Trophoblast cell (in vitro differentiated cells and primary cell): ENCODE data around the gene HADHA.

Experiments
- DNase-seq, 2 donors: peaks; one replicate each; pipeline ENCODE4 v3.0.0-alpha.2; 2016
- H2AFZ ChIP-seq: 2 replicates; pipeline ENCODE4 v1.6.1; 2013; ENCODE audit warnings: low read length, moderate library complexity, mild to moderate bottlenecking; ENCODE audit not compliant: insufficient read depth, poor library complexity
- H2AK5ac ChIP-seq: 2 replicates; pipeline ENCODE4 v1.6.1; 2013; ENCODE audit warnings: mild to moderate bottlenecking, low read length
- H2BK120ac ChIP-seq: 2 replicates; pipeline ENCODE4 v1.6.1; 2013; ENCODE audit warnings: low read length, mild to moderate bottlenecking, moderate library complexity; ENCODE audit not compliant: insufficient read depth, poor library complexity
- H2BK12ac ChIP-seq: 2 replicates; pipeline ENCODE4 v1.6.1; 2013; ENCODE audit warnings: mild to moderate bottlenecking, low read length, moderate library complexity
- H2BK5ac ChIP-seq: 2 replicates; pipeline ENCODE4 v1.6.1; 2013; ENCODE audit warnings: low read length, low read depth, moderate library complexity, mild to moderate bottlenecking; ENCODE audit not compliant: poor library complexity
- H3K14ac ChIP-seq: 2 replicates; pipeline ENCODE4 v1.6.1; 2013; ENCODE audit warnings: mild to moderate bottlenecking, low read length
- H3K18ac ChIP-seq: 2 replicates; pipeline ENCODE4 v1.6.1; 2013; ENCODE audit warnings: mild to moderate bottlenecking, low read length
- H3K23ac ChIP-seq: 2 replicates; pipeline ENCODE4 v1.6.1; 2013; ENCODE audit warnings: low read length
- H3K27ac ChIP-seq: 2 replicates; pipeline ENCODE4 v1.5.1; 2013; ENCODE audit warnings: low read depth, mild to moderate bottlenecking, inconsistent platforms, low read length, moderate library complexity
- H3K27me3 ChIP-seq: 2 replicates; pipeline ENCODE4 v1.6.1; 2013; ENCODE audit warnings: inconsistent platforms, mild to moderate bottlenecking, low read length, moderate library complexity; ENCODE audit not compliant: insufficient read depth
- H3K36me3 ChIP-seq, 2 experiments: 1 replicate in 1 of 2; 2 replicates in 1 of 2; pipeline ENCODE4 v1.6.1; 2013; ENCODE audit warnings: low read length in 2 of 2, mild to moderate bottlenecking in 2 of 2, moderate library complexity in 1 of 2; ENCODE audit not compliant: insufficient read depth in 2 of 2, control insufficient read depth in 1 of 2
- H3K4ac ChIP-seq: 2 replicates; pipeline ENCODE4 v1.6.1; 2013; ENCODE audit warnings: low read depth, mild to moderate bottlenecking, low read length, moderate library complexity
- H3K4me1 ChIP-seq, 2 experiments: 1 replicate in 1 of 2; 2 replicates in 1 of 2; pipeline ENCODE4 v1.6.1; 2013; ENCODE audit warnings: low read length in 2 of 2, mild to moderate bottlenecking in 2 of 2, moderate library complexity in 1 of 2; ENCODE audit not compliant: insufficient read depth in 2 of 2, control insufficient read depth in 1 of 2
- H3K4me2 ChIP-seq: 2 replicates; pipeline ENCODE4 v1.6.1; 2013; ENCODE audit warnings: inconsistent platforms, mild to moderate bottlenecking, low read length, moderate library complexity
- H3K4me3 ChIP-seq: 2 replicates; pipeline ENCODE4 v1.5.1; 2013; ENCODE audit warnings: mild to moderate bottlenecking, low read depth, low read length, inconsistent platforms
- H3K79me1 ChIP-seq: one replicate; pipeline ENCODE4 v1.6.1; 2013; ENCODE audit warnings: low read length
- H3K79me2 ChIP-seq: 2 replicates; pipeline ENCODE4 v1.6.1; 2013; ENCODE audit warnings: low read length, mild to moderate bottlenecking; ENCODE audit not compliant: control insufficient read depth, insufficient read depth, poor library complexity
- H3K9ac ChIP-seq: 2 replicates; pipeline ENCODE4 v1.6.1; 2013; ENCODE audit warnings: mild to moderate bottlenecking, low read length
- H3K9me3 ChIP-seq: 2 replicates; pipeline ENCODE4 v1.6.1; 2013; ENCODE audit warnings: low read depth, mild to moderate bottlenecking, control low read depth, inconsistent platforms, low read length; ENCODE audit not compliant: insufficient read depth
- H4K12ac ChIP-seq: 2 replicates; pipeline ENCODE4 v1.6.1; 2013; ENCODE audit warnings: low read depth, mild to moderate bottlenecking, low read length, moderate library complexity
- H4K8ac ChIP-seq: 2 replicates; pipeline ENCODE4 v1.6.1; 2013; ENCODE audit warnings: low read depth, mild to moderate bottlenecking, low read length, moderate library complexity
- H4K91ac ChIP-seq: one replicate; pipeline ENCODE4 v1.6.1; 2013; ENCODE audit warnings: low read depth, mild to moderate bottlenecking, low read length, moderate library complexity
- WGBS: extraction: QIAGEN DNeasy Blood & Tissue Kit; methylation state at CpG from one replicate; pipeline ENCODE4 v1.1.7; 2013; ENCODE audit warnings: missing lambda C conversion rate; ENCODE audit not compliant: insufficient read length, insufficient coverage; ENCODE audit errors: extremely low coverage; 5-methylcytosine and 5-hydroxymethylcytosine counted together

HADHA gene

DNA sequence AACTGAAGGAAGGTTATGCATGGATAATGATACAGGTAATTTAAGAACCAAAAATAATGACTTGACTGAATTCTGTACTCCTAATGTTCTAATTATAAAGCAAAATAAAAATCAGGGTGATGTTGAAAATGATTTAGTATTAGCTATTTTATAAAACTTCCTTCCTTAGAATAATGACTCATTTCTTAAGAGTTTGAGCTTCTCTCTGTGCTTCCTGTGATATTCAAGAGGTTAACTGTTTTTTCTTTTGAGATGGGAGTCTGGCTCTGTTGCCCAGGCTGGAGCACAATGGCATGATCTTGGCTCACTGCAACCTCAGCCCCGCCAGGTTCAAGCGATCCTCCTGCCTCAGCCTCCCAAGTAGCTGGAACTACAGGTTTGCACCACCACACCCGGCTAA is 14.8 kb downstream of the HADHA start:
- Histone ChIP-seq H3K9ac (no peak overlapping the region), H3K4me3 (no peak overlapping the region), H2BK5ac (no peak overlapping the region), H3K4me2 (no peak overlapping the region), H3K18ac (no peak overlapping the region), H2AFZ (no peak overlapping the region), H3K4ac (no peak overlapping the region), H2BK120ac (no peak overlapping the region), H3K79me1 (no peaks in the 10 kb centered on the region), H3K23ac (no peak overlapping the region), H3K36me3 (peaks cover 32 to 38% of the 10 kb centered on the region in 2 experiments), H3K4me1 (no peaks in the 10 kb centered on the region), H4K91ac (no peak overlapping the region), H3K27me3 (no peaks in the 10 kb centered on the region), H2BK12ac (no peak overlapping the region), H4K12ac (no peak overlapping the region), H4K8ac (no peak overlapping the region), H3K27ac (no peak overlapping the region), H3K79me2 (no peaks in the 10 kb centered on the region), H3K14ac (no peak overlapping the region), H2AK5ac (no peak overlapping the region), H3K9me3 (no peaks in the 10 kb centered on the region)
- no peak for DNase-seq
- WGBS: no CpG with 5 or more reads among the region's 3 CpGs

DNA sequence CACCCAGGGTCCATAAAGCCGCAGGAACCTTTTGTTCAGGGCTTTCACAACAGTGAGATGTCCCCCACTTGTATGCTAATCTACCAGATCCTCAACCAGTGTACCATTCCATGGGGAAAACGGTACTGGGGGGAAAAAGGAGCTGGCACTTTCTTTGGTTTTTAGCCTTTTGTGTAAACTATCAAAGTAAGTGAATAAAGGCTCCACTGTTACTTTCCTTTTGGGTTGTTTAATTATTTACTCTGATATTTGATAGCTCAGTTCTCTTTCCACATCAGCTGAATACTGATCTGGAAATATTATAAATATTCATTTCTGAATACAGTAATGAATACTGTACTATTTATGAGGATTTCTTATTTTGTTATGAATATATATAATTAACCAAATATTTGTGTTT is 20.3 kb downstream of the HADHA start:
- Histone ChIP-seq H3K9ac (no peak overlapping the region), H2BK120ac (no peak overlapping the region), H3K79me2 (no peaks in the 10 kb centered on the region), H3K18ac (no peak overlapping the region), H3K4me2 (no peak overlapping the region), H3K27ac (no peak overlapping the region), H3K27me3 (no peaks in the 10 kb centered on the region), H4K91ac (no peak overlapping the region), H3K36me3 (peaks cover 9 to 24% of the 10 kb centered on the region in 2 experiments), H3K23ac (no peak overlapping the region), H4K8ac (no peak overlapping the region), H3K9me3 (no peaks in the 10 kb centered on the region), H2BK12ac (no peak overlapping the region), H3K79me1 (no peaks in the 10 kb centered on the region), H2BK5ac (no peak overlapping the region), H2AK5ac (no peak overlapping the region), H3K4ac (no peak overlapping the region), H3K4me3 (no peak overlapping the region), H3K14ac (no peak overlapping the region), H4K12ac (no peak overlapping the region), H3K4me1 (no peaks in the 10 kb centered on the region), H2AFZ (no peak overlapping the region)
- WGBS: no CpG with 5 or more reads among the region's 2 CpGs
- DNase-seq: no peak

DNA sequence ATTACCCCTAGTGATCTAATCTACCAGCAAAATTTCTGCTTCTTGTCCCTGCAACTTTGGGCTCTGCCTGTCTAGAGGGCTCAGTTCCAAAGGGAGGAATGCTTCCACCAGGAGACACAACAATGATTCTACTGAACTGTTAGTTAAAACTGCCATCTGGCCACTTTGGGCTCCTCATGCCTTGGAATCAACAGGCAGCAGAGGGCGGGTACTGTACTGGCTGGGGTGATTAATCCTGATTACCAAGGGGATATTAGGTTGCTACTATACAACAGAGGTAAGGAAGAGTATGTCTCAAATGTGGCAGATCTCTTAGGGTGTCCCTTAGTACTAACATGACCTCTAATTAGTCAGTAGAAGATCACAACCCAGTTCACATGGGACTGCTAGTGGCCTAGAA is 21.4 kb downstream of the HADHA start:
- no peaks in the 10 kb centered on the region for H3K4me1 ChIP-seq
- H2AK5ac ChIP-seq: no peak overlapping the region
- H3K79me2 ChIP-seq: no peaks in the 10 kb centered on the region
- no peak overlapping the region for H3K27ac ChIP-seq
- no peak overlapping the region for H4K8ac ChIP-seq
- H3K4ac ChIP-seq: no peak overlapping the region
- no peak overlapping the region for H3K4me2 ChIP-seq
- no peak overlapping the region for H2BK12ac ChIP-seq
- no peak overlapping the region for H2BK5ac ChIP-seq
- H3K79me1 ChIP-seq: no peaks in the 10 kb centered on the region
- no peaks in the 10 kb centered on the region for H3K9me3 ChIP-seq
- no CpG with 5 or more reads among the region's 1 CpG for WGBS
- H3K36me3 ChIP-seq: peaks cover 7 to 16% of the 10 kb centered on the region in 2 experiments
- no peak overlapping the region for H3K18ac ChIP-seq
- H4K91ac ChIP-seq: no peak overlapping the region
- DNase-seq: no peak
- H4K12ac ChIP-seq: no peak overlapping the region
- H3K23ac ChIP-seq: no peak overlapping the region
- no peak overlapping the region for H3K4me3 ChIP-seq
- H3K14ac ChIP-seq: no peak overlapping the region
- H2BK120ac ChIP-seq: no peak overlapping the region
- no peaks in the 10 kb centered on the region for H3K27me3 ChIP-seq
- H2AFZ ChIP-seq: no peak overlapping the region
- no peak overlapping the region for H3K9ac ChIP-seq

DNA sequence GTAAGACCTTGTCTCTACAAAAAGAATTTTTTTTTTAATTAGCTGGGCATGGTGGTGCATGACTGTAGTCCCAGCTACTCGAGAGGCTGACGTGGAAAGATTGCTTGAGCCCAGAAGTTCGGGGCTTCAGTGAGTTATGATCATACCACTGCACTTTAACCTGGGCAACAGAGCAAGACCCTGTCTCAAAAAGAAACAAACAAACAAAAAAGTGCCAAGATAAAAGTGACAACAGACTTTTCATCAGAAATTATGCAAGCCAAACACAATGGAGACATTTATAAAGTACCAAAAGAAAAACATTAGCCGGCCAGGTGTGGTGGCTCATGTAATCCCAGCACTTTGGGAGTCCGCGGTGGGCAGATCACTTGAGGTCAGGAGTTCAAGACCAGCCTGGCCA is 26.7 kb downstream of the HADHA start:
- no peak overlapping the region for H2BK12ac ChIP-seq
- no peak for DNase-seq
- H3K27ac ChIP-seq: no peak overlapping the region
- H3K36me3 ChIP-seq: peaks cover 3 to 19% of the 10 kb centered on the region in 2 experiments
- H2BK120ac ChIP-seq: no peak overlapping the region
- no peak overlapping the region for H2AFZ ChIP-seq
- H3K9ac ChIP-seq: no peak overlapping the region
- H2AK5ac ChIP-seq: no peak overlapping the region
- no peaks in the 10 kb centered on the region for H3K27me3 ChIP-seq
- H3K4ac ChIP-seq: no peak overlapping the region
- no peak overlapping the region for H3K18ac ChIP-seq
- no peak overlapping the region for H3K4me3 ChIP-seq
- H4K8ac ChIP-seq: no peak overlapping the region
- no peaks in the 10 kb centered on the region for H3K4me1 ChIP-seq
- no peak overlapping the region for H2BK5ac ChIP-seq
- no peaks in the 10 kb centered on the region for H3K79me1 ChIP-seq
- H3K9me3 ChIP-seq: no peaks in the 10 kb centered on the region
- H3K79me2 ChIP-seq: no peaks in the 10 kb centered on the region
- H3K4me2 ChIP-seq: no peak overlapping the region
- no peak overlapping the region for H4K12ac ChIP-seq
- H3K14ac ChIP-seq: no peak overlapping the region
- H3K23ac ChIP-seq: no peak overlapping the region
- WGBS: no CpG with 5 or more reads among the region's 6 CpGs
- H4K91ac ChIP-seq: no peak overlapping the region
